ENCODE measurements around the gene TSKS.

DNA sequence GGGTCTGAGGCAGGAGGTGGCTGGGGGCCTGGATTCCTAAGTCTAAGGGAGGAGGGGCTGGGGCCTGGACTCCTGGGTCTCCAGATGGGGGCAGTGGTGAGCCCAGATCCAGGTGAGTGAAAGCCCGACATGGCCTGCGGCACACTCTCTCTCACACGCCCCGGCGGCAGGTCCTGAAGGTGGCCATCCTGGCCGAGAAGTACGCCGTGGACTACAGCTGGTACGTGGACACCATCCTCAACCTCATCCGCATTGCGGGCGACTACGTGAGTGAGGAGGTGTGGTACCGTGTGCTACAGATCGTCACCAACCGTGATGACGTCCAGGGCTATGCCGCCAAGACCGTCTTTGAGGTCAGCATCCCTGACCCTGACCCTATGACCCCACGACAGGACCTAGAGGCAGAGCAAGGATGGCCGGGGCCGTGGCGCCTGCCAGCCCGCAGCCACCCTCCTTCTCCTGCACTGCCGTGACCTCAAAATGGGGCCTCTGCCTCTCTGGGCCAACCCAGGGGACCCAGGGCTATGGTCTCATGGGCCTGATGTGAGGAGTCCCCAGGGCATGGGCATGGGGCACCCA, 36.8 kb upstream of the TSKS start:
- TF ChIP-seq ZFX (IDR thresholded peaks at IDR 0.05; ENCODE audit: borderline replicate concordance) (no peak), CTCF (IDR thresholded peaks at IDR 0.05) (peak; percentile 56)
